ENCODE data around the gene IMMP2L.

Gene IMMP2L

GRCh38 chr7:110830778-110831177, 731.5 kb downstream of the IMMP2L start:
- DNase-seq (ENCODE audit: low read depth in 2 of 3, low spot score in 1 of 3) = no peak

GRCh38 chr7:110827936-110828335, 734.4 kb downstream of the IMMP2L start:
- no peak for DNase-seq (ENCODE audit: low read depth in 2 of 3, low spot score in 1 of 3)

GRCh38 chr7:110827287-110827855, 734.9 kb downstream of the IMMP2L start:
- no peak for DNase-seq (ENCODE audit: low read depth in 2 of 3, low spot score in 1 of 3)

GRCh38 chr7:110813986-110814385, 748.3 kb downstream of the IMMP2L start:
- DNase-seq (ENCODE audit: low read depth in 2 of 3, low spot score in 1 of 3) = no peak

- DNase-seq (ENCODE audit: low read depth in 2 of 3, low spot score in 1 of 3) = no peak
These were observed 752.5 kb downstream of the IMMP2L start for GRCh38 chr7:110809832-110810231.

- DNase-seq (ENCODE audit: low read depth in 2 of 3, low spot score in 1 of 3) = no peak
These were observed 753.9 kb downstream of the IMMP2L start for GRCh38 chr7:110808361-110808760.

- DNase-seq (ENCODE audit: low read depth in 2 of 3, low spot score in 1 of 3) = no peak
These were observed 757.8 kb downstream of the IMMP2L start for GRCh38 chr7:110804501-110804900.

- DNase-seq (ENCODE audit: low read depth in 2 of 3, low spot score in 1 of 3) = no peak
These were observed 758.6 kb downstream of the IMMP2L start for GRCh38 chr7:110803602-110804143.

GRCh38 chr7:110801502-110801901, 760.8 kb downstream of the IMMP2L start:
- no peak for DNase-seq (ENCODE audit: low read depth in 2 of 3, low spot score in 1 of 3)

- DNase-seq (ENCODE audit: low read depth in 2 of 3, low spot score in 1 of 3) = no peak
These were observed 761.3 kb downstream of the IMMP2L start for GRCh38 chr7:110800984-110801383.

GRCh38 chr7:110797656-110798055, 764.6 kb downstream of the IMMP2L start:
- DNase-seq (ENCODE audit: low read depth in 2 of 3, low spot score in 1 of 3) = no peak

- no peak for DNase-seq (ENCODE audit: low read depth in 2 of 3, low spot score in 1 of 3)
These were observed 771.3 kb downstream of the IMMP2L start for GRCh38 chr7:110790992-110791391.

- no peak for DNase-seq (ENCODE audit: low read depth in 2 of 3, low spot score in 1 of 3)
These were observed 775.8 kb downstream of the IMMP2L start for GRCh38 chr7:110786328-110786965.

- DNase-seq (ENCODE audit: low read depth in 2 of 3, low spot score in 1 of 3) = no peak
These were observed 777.5 kb downstream of the IMMP2L start for GRCh38 chr7:110784749-110785148.

GRCh38 chr7:110780712-110781111, 781.6 kb downstream of the IMMP2L start:
- DNase-seq (ENCODE audit: low read depth in 2 of 3, low spot score in 1 of 3) = no peak

GRCh38 chr7:110779339-110779738, 783.0 kb downstream of the IMMP2L start:
- DNase-seq (ENCODE audit: low read depth in 2 of 3, low spot score in 1 of 3) = no peak

GRCh38 chr7:110775046-110775445, 787.2 kb downstream of the IMMP2L start:
- no peak for DNase-seq (ENCODE audit: low read depth in 2 of 3, low spot score in 1 of 3)

GRCh38 chr7:110774071-110774470, 788.2 kb downstream of the IMMP2L start:
- no peak for DNase-seq (ENCODE audit: low read depth in 2 of 3, low spot score in 1 of 3)

GRCh38 chr7:110772615-110773014, 789.7 kb downstream of the IMMP2L start:
- no peak for DNase-seq (ENCODE audit: low read depth in 2 of 3, low spot score in 1 of 3)

GRCh38 chr7:110771717-110772116, 790.6 kb downstream of the IMMP2L start:
- no peak for DNase-seq (ENCODE audit: low read depth in 2 of 3, low spot score in 1 of 3)

GRCh38 chr7:110767550-110768110, 794.7 kb downstream of the IMMP2L start:
- DNase-seq (ENCODE audit: low read depth in 2 of 3, low spot score in 1 of 3) = no peak

- DNase-seq (ENCODE audit: low read depth in 2 of 3, low spot score in 1 of 3) = no peak
These were observed 795.4 kb downstream of the IMMP2L start for GRCh38 chr7:110766864-110767263.

- DNase-seq (ENCODE audit: low read depth in 2 of 3, low spot score in 1 of 3) = no peak
These were observed 797.4 kb downstream of the IMMP2L start for GRCh38 chr7:110764852-110765251.
